Measurements from ENCODE around the gene SDK1.
A peak's percentile ranks its signal among the peaks of the same experiment; 100 is the strongest.
"Not testable (repeated sequence)": the region's sequence is repeated elsewhere in the genome, so short reads cannot be mapped to it uniquely, and the experiment has no call there.

Gene SDK1

DNA sequence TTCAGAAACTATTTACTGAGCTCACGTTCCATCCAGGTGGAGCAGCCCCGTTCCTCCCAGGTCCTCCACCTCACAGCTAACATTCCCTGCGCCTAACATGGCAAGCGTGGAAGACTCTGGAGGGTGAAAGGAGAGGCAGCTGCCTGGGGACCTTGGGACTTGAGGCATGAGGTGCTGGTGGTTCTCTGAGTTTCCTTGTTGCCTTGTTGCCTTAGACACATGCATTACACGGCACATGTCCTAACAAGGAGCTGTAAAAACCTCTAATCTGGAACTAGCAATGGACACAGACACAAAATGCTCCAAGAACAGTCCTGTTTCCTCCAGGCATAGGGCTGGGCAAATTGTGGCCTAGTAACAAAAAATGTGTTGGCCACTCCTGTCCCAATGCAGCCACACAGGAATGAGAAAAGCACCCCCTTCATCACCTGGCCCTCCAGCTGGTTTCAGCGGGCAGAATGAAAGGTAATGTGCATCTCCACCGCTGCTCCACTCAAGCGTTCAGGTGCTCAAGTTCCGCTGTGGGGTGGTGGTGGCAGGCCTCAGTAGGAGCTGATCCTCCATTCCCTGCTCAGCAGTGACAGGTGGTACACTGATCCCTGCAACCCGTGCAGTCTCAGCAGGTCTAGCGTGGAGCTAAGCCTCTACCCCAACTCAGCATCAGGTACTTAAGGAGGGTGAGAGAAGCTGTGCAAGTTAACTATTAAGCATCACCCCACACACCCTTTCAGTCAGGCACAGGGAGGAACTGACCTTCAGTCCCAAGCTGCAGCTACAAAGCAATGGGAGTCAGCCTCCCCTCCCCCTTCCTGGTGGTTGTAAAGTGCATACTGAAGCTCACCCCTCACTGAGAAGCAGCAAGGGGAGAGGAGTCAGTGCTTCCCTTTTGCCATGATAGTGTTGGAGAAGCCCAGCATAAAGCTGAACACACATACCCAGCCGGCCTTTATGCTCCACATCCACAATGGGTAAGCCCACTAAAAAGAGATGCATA is 382.8 kb downstream of the SDK1 start:
- no peak for DNase-seq

DNA sequence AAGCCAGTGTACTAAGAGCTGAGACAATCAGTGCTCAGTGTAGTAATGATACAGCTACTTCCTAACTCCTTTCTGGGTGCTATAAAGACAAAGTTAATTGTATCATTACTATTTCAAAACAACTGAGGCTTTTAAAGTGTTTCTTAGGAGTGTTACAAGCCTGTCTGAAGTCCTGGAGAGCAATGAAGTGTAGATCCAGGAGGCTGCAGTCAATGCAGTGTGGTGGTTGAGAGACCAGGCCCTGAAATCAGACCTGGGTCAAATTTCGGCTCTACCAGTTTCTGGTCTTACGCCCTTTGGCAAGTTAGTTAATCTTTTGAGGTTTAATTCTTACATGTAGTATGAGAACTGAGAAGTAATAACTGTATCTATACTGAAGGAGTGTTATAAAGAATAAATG is 387.0 kb downstream of the SDK1 start:
- no peak for DNase-seq

GRCh38 chr7:3688842-3689241 is 387.8 kb downstream of the SDK1 start:
- no peak for DNase-seq

DNA sequence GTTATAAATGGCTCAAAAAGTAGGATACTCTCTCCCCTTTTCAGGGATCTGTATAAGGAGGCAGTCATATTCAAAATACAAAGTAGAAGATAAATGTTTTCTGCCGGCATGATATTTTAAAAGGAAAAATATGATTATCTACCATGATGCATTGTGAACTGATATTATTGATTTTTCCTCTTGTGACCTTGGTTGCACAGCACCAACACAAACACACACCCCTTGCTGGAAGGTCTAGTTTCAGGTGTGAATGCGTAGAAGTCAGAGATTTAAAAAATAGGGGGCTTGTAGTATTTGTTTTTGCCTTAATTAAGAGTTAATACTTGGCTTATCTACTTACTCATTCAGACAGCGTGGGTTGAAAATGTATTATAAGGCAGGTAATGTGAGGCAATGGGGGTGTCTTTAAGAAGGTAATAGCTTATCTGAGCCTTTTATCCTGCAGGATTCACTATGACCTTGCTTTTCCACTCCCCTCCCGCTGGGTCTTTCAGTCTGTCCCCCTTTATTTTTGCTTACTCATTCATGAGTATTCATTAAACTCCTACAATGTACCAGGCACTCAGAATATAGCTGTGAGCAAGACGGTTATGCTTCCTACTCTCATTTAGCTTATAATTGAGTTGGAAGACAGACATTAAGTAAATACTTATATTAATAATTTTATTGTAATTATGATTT is 390.6 kb downstream of the SDK1 start:
- no peak for DNase-seq

DNA sequence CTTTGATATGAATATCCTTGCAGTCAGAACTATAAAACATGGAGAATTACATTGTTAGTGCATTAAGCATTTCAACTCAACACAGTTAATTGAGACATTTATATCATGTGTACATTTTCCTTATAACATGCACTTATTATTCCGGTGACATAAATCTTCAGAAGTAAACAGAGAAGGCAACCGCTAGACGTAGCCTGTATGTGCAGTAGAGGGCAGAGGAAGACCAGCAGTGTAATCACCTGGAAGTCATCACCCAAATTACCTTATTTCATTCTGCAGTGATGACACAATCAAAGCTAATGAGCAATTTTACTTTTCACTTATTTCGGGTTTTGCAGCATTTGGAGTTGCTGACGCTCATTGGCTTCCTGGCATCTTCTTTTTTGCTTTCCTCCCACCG is 394.6 kb downstream of the SDK1 start:
- no peak for DNase-seq

DNA sequence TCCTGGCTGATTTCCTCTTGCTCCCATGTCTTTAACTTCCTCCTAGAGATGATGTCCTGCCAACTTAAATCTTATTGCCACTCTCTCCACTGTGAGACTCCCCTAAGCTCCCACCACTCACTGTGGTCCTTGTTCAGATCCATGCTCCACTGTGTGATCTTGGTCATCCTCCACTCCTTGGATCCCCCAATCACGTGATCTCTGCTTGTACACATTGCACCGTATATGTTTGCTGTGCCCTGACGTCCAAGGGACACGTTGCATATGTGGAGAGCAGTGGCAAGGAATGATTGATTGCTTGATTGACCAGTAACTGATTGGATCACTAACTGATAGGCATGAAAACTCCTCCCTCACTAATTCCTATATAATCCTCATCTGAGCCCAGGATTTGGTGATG is 395.1 kb downstream of the SDK1 start:
- no peak for DNase-seq

GRCh38 chr7:3697472-3697871 is 396.4 kb downstream of the SDK1 start:
- DNase-seq = no peak

GRCh38 chr7:3705258-3705657 is 404.2 kb downstream of the SDK1 start:
- no peak for DNase-seq

GRCh38 chr7:3706091-3706490 is 405.0 kb downstream of the SDK1 start:
- DNase-seq = not testable (repeated sequence)

- DNase-seq = no peak
Measured at GRCh38 chr7:3710122-3710521, 409.1 kb downstream of the SDK1 start.

GRCh38 chr7:3710531-3710930 is 409.5 kb downstream of the SDK1 start:
- no peak for DNase-seq

GRCh38 chr7:3712841-3713240 is 411.8 kb downstream of the SDK1 start:
- DNase-seq = no peak

DNA sequence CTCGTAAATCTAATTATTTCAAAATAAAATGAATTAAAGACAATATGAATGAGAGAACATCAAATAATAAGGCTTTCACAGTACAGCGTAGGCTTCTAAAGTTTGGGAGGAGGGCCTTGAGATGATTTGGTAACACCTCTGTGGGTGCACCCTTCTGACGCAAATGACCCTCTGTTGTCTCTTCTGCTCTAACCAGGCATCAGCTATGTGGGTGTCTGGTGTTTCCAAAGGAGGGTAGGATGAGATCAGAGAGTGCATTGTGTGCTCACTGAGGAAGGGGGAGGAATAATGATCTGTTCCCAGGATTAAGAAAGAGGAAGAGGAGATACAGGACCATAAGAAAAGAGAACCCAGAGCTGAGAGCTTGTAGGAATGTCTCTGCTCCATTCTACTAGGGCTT is 420.4 kb downstream of the SDK1 start:
- DNase-seq = no peak

DNA sequence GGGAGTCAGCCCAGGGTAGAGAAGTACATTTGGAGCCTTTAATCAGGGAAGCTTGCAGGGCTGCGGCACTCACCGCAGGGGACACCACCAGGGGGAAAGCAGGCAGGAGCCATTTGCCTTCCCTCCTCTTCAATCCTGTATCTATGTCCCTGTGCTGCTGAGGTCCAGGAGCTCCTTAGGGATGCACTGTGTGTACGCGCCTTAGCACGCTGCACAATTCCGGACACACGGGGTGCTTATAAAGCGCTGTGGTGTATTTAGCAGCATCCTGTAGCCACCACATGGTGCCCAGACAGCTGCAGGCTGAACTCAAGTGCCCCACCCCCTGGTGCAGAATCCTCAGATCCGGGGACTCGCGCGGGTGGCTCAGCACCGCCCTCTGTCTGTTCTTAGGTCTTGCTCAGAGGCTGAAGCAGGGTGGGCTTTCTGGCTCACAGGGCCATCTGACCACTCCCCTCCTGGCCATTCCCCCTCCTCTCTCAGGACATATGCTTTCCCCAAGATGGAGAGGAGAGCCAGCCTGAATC is 421.4 kb downstream of the SDK1 start:
- DNase-seq = peak; percentile 39 to 46

DNA sequence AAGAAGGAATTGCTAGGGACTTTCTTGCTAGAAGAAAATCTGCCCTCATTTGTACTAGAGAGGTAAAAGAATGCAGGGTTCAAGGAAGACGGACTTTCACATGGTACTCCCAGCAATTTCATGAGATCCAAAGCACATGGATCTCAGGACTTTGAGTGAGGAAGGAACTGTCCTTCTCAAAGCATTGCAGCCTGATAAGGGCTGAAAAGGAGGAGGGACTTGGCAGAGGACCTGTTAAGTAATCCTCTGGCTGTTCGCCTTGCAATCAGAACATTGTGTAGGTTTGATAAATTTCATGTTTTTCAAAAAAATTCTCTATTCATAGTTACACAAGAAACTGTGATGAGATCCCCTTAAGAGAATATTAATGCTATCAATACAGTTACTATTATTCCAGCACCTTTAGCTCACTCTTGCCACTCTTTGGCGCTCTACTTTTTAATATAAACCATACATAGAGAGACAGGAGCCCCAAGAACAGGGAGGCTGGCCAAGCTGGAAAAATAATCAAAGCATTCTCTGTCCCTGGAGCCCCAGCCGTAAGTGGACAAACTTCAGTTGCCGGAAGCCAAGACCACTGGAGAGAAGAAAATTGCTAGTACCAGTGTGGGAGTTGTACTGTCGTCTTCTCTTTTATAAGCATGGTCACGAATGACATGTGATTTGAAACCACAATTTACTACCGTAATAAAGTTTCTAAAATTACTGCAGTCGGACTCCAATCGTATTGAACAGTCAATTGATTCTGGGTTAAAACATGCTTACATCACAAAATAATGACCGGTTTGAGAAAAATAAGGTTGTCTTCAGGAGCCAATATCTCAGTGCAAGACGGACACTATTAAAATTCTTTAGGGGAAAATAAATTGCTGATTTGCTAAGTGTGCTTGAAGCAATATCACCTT is 424.4 kb downstream of the SDK1 start:
- no peak for DNase-seq

- DNase-seq = no peak
Measured at GRCh38 chr7:3730276-3730675, 429.2 kb downstream of the SDK1 start.

DNA sequence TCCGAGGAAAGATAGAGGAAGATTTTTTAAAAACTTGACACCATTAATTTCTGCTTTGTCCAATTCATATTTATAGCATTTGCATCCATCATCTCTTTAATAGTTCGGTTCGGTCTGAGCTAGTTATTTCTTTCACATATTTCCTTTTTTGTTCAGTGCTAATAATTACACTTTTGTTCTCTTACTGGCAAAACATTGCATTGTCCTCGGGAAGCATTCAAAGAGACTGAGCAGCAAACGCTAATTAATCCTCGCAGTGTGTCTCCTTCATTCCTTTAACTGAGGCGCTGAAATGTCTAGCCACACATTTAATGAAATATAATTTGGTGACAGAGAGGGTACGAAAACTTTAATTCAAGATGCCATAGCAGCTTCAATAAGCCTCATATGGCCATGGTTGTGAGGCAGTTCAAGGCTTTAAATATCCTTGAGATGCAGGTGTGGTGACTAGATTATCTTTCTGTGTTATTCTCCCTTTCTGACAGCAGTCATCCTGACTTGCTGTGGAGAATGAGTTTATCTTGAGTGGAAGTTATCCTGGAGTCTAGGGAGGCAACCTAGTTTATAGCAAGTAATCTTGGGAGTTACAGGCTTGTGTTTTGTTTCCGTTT is 431.4 kb downstream of the SDK1 start:
- no peak for DNase-seq

- no peak for DNase-seq
Measured at GRCh38 chr7:3733541-3734140, 432.6 kb downstream of the SDK1 start.

- DNase-seq = no peak
Measured at GRCh38 chr7:3738964-3739363, 437.9 kb downstream of the SDK1 start.

- no peak for DNase-seq
Measured at GRCh38 chr7:3739983-3740382, 438.9 kb downstream of the SDK1 start.

DNA sequence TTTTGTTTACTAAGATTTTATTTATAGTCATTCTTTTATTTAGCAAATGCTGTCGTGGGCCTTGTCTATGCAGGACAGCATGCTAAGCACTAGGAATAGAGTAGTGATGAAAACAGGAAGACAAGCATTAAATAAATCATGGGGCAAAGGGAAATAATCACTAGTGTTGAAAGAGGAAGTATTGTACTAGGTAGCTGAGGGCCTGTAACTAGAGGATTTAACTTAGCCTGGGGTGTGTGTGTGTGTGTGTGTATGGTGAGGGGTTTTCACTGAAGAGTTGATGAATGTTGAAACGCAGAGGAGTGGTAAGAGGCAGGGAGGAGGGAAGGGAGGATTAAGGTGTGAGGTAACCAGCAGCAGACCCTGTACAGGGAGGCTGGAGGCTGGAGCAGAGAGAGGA is 446.4 kb downstream of the SDK1 start:
- no peak for DNase-seq

DNA sequence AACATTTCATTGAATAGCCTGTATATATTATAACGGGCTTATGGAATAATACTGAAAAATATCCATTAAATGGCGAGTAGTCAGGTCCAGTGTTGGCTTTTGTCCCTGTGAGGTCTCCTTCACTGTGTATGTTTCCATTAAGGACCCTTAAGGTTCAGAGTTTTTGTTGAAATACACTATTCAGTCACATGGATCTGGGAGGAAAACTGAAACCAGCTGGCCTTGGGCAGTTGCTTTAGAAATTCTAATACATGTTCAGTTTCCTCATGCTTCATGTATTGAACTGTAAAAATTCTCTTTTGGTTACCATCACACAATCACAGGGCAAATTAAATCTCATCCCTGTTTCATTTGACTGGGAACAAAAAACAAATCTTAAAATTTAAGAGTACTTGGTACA is 447.3 kb downstream of the SDK1 start:
- no peak for DNase-seq
